Activated T-cell treated with anti-CD3 and anti-CD28 coated beads, Interleukin-2, amount 50 U/mL, for 24 hours (primary cell): ENCODE data around the gene GCNA.
"Not testable (repeated sequence)": the region's sequence is repeated elsewhere in the genome, so short reads cannot be mapped to it uniquely, and the experiment has no call there.

Source experiments
- DNase-seq: peaks from one replicate; pipeline ENCODE4 v3.0.0-alpha.2; 2020
- H3K27ac Mint-ChIP-seq: 2 replicates; pipeline ENCODE4 v1.8.0; 2020; ENCODE audit warnings: mild to moderate bottlenecking, mixed read lengths
- H3K27me3 Mint-ChIP-seq: 2 replicates; pipeline ENCODE4 v1.8.0; 2020; ENCODE audit warnings: mixed read lengths
- H3K36me3 Mint-ChIP-seq: 2 replicates; pipeline ENCODE4 v1.8.0; 2020; ENCODE audit warnings: low read depth, mixed read lengths
- H3K4me1 Mint-ChIP-seq: 2 replicates; pipeline ENCODE4 v1.8.0; 2020; ENCODE audit warnings: low read depth, mixed read lengths
- H3K4me3 Mint-ChIP-seq: 2 replicates; pipeline ENCODE4 v1.8.0; 2020; ENCODE audit warnings: mild to moderate bottlenecking, moderate library complexity, mixed read lengths
- H3K9me3 Mint-ChIP-seq: 2 replicates; pipeline ENCODE4 v1.8.0; 2020; ENCODE audit warnings: mixed read lengths

GCNA gene

DNA sequence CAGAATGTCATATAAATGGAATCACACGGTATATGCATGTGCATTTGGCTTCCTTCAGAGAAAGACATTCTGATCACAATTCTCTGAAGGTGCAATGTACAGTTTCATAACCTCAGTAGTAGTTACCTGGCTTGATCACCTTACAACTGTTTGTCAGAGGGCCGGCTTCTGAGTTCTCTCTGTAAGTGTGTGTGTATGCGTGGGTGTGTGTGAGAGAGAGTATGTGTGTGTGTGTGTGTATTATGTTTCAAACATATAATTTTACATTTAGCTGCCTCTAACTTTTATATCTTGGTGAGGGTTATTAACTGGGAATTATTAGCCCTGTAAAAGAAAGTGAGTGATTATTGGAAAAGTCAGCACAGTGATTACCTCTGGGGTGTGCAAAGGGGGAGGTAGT lies 81.1 kb downstream of the GCNA start:
- no peaks in the 10 kb centered on the region for H3K9me3 Mint-ChIP-seq
- peaks cover 29% of the 10 kb centered on the region for H3K4me1 Mint-ChIP-seq
- no peak overlapping the region for H3K4me3 Mint-ChIP-seq
- no peak overlapping the region for H3K27ac Mint-ChIP-seq
- peaks cover 71% of the 10 kb centered on the region for H3K27me3 Mint-ChIP-seq
- DNase-seq = no peak
- no peaks in the 10 kb centered on the region for H3K36me3 Mint-ChIP-seq

DNA sequence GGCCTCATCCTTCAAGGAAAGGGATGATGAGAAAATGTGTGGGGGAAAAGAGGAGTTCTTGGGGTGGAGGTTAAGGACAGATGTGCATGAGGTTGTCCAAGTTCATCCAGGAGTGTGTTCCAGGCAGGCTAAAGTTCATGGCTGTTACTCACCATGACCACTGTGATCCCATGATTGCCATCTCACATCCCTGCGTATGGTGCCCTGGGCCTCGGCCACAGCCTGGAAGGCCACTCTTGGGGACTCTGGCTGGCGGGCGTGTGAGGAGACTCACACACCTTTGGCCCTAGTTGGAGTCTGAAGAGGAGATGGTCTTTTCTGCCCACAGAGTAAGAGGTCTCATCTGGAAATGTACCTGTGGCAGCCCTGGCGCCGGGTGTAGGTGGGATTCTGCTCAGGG lies 81.7 kb downstream of the GCNA start:
- Mint-ChIP-seq H3K36me3 (no peaks in the 10 kb centered on the region), H3K4me3 (no peak overlapping the region), H3K9me3 (no peaks in the 10 kb centered on the region), H3K4me1 (peaks cover 36% of the 10 kb centered on the region), H3K27ac (no peak overlapping the region), H3K27me3 (peaks cover 67% of the 10 kb centered on the region)
- no peak for DNase-seq

DNA sequence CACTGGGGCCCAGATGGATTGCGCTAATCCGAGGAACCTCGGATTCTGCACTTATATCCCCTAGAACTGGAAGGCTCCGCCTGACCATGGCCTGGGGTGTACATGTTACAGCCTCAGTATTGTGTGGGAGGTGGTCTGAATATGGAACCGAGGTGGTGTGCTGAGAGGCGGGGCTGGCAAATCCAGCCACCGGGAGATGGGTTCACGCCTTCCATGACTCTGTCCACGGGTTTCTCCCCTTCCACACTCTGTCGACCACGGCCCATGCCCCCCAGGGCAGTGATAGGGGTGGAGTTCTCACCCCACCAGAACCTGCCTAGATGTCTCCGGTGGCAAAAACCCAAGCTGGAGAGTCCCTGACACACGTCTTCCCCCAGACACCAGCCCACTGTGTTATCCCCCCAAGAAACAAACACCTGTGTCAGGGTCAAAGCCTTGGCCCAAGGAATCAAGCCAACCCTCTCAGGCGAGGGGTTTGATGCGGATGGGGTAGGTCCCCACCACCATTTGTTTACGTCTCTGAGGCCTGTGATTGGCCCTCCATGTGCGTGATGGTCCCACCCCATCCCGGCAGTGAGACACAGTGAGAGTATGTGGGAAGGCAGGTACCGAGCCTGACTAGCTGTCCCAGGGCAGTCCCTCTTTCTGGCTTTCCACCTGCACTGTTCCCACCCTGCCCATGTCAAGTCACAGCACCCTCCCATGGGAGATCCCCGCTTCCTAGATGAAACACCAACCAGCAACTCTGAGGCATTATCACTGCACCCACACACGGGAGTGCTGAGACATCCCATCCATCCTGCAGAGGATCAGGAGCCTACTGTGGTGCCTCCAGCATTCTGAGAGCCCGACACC lies 82.6 kb downstream of the GCNA start:
- H3K27ac Mint-ChIP-seq = no peak overlapping the region
- H3K36me3 Mint-ChIP-seq = no peaks in the 10 kb centered on the region
- H3K4me1 Mint-ChIP-seq = peaks cover 38% of the 10 kb centered on the region
- no peak for DNase-seq
- no peak overlapping the region for H3K4me3 Mint-ChIP-seq
- peaks cover 60% of the 10 kb centered on the region for H3K27me3 Mint-ChIP-seq
- H3K9me3 Mint-ChIP-seq = no peaks in the 10 kb centered on the region

DNA sequence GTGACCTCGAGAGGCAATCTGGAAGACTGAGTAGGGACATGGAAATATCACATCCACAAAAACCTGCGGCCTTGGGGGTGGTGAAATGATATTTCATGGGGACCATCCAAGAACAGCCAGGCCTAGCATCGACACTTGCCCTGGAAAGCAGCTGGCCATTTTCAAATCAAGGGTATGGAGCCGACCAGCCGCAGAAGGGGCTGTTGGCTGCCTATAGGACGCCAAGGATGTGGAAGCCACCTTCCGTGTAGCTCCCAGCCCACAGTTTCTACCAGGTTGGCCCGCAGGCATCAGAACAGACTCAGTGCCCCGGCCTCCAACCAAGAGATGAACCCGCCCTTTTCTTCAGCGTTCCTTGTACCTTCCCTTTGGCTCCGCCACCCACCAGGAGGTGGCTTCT lies 83.7 kb downstream of the GCNA start:
- Mint-ChIP-seq H3K4me1 (peaks cover 38% of the 10 kb centered on the region), H3K27ac (no peak overlapping the region)

DNA sequence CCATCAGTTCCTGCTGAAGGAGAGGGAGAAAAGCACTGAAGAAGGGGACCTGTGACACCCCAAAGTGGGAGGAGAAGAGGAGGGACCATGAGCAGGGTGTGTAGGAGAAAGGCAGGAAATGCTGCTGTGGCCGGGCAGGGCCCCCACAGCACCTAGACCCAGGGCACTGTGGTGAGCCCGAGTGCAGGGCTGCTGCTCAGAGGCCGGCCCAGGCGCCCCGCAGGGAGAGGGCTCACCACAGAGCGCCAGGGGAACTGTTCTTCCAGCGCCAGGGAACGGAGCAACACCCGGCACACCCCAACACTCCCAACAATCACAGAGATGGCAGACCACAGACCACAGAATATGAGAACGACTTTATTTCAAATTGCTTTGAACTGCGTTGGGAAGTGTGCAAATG lies 84.4 kb downstream of the GCNA start:
- not testable (repeated sequence) for H3K36me3 Mint-ChIP-seq, DNase-seq, H3K9me3 Mint-ChIP-seq
- Mint-ChIP-seq H3K4me3 (peak overlapping the region; percentile 52), H3K27ac (peak overlapping the region; percentile 75), H3K4me1 (peaks cover 38% of the 10 kb centered on the region), H3K27me3 (peaks cover 45% of the 10 kb centered on the region)

More for the DNA sequence above, 83.7 kb downstream of the GCNA start:
- no peaks in the 10 kb centered on the region for H3K9me3 Mint-ChIP-seq
- no peak for DNase-seq
- no peak overlapping the region for H3K4me3 Mint-ChIP-seq
- peaks cover 53% of the 10 kb centered on the region for H3K27me3 Mint-ChIP-seq
- no peaks in the 10 kb centered on the region for H3K36me3 Mint-ChIP-seq
